Parathyroid adenoma (tissue), 2 donors: Measurements from ENCODE around the gene SPOPL.
"Not testable (repeated sequence)": the region's sequence is repeated elsewhere in the genome, so short reads cannot be mapped to it uniquely, and the experiment has no call there.

Experiments used
- H2AFZ ChIP-seq: fragments of 300-600 bp; sonication (generic); one replicate; pipeline ENCODE4 v1.7.0; 2017; ENCODE audit warnings: antibody characterized with exemption, mild to moderate bottlenecking
- H3K27ac ChIP-seq: fragments of 300-600 bp; sonication (generic); one replicate; pipeline ENCODE4 v1.7.0; 2017
- H3K27me3 ChIP-seq: fragments of 300-600 bp; sonication (generic); one replicate; pipeline ENCODE4 v1.7.0; 2017; ENCODE audit warnings: low read length; ENCODE audit not compliant: control insufficient read depth, insufficient read depth
- H3K36me3 ChIP-seq: fragments of 300-600 bp; sonication (generic); one replicate; pipeline ENCODE4 v1.7.0; 2017; ENCODE audit warnings: low read length; ENCODE audit not compliant: control insufficient read depth, insufficient read depth
- H3K4me1 ChIP-seq: fragments of 300-600 bp; sonication (generic); one replicate; pipeline ENCODE4 v1.7.0; 2017; ENCODE audit warnings: control low read depth
- H3K4me2 ChIP-seq: fragments of 300-600 bp; sonication (generic); one replicate; pipeline ENCODE4 v1.7.0; 2017; ENCODE audit warnings: low read length
- H3K4me3 ChIP-seq: fragments of 300-600 bp; sonication (generic); one replicate; pipeline ENCODE4 v1.7.0; 2017; ENCODE audit warnings: low read depth, low read length
- H3K79me2 ChIP-seq: fragments of 300-600 bp; sonication (generic); one replicate; pipeline ENCODE4 v1.7.0; 2017; ENCODE audit warnings: control low read depth
- H3K9ac ChIP-seq: fragments of 300-600 bp; sonication (generic); one replicate; pipeline ENCODE4 v1.7.0; 2017; ENCODE audit warnings: mild to moderate bottlenecking
- H3K9me3 ChIP-seq: fragments of 300-600 bp; sonication (generic); one replicate; pipeline ENCODE4 v1.7.0; 2017; ENCODE audit warnings: low read length; ENCODE audit not compliant: control insufficient read depth
- CTCF ChIP-seq: fragments of 300-600 bp; sonication (generic); IDR thresholded peaks from one replicate; pipeline ENCODE4 v1.7.0; 2017; ENCODE audit warnings: antibody characterized with exemption, mild to moderate bottlenecking
- donor health status: primary hyperparathyroidism.

The SPOPL gene

GRCh38 chr2:138518860-138519259 lies 17.3 kb downstream of the SPOPL start:
- H3K4me1 ChIP-seq: peaks cover 11% of the 10 kb centered on the region
- no peak for TF ChIP-seq CTCF

GRCh38 chr2:138521821-138522220 lies 20.3 kb downstream of the SPOPL start:
- Histone ChIP-seq H3K36me3 (no peaks in the 10 kb centered on the region), H3K4me2 (no peak overlapping the region), H3K9me3 (no peaks in the 10 kb centered on the region), H3K27me3 (no peaks in the 10 kb centered on the region), H3K4me1 (peaks cover 1% of the 10 kb centered on the region), H2AFZ (no peak overlapping the region), H3K4me3 (no peak overlapping the region), H3K27ac (no peak overlapping the region), H3K9ac (no peak overlapping the region), H3K79me2 (peaks cover 51% of the 10 kb centered on the region)
- TF ChIP-seq CTCF: no peak

More at GRCh38 chr2:138518860-138519259, 17.3 kb downstream of the SPOPL start:
- no peak overlapping the region for H3K27ac ChIP-seq
- H3K9me3 ChIP-seq: no peaks in the 10 kb centered on the region
- no peaks in the 10 kb centered on the region for H3K36me3 ChIP-seq
- no peaks in the 10 kb centered on the region for H3K27me3 ChIP-seq
- no peak overlapping the region for H3K9ac ChIP-seq
- H3K79me2 ChIP-seq: peaks cover 48% of the 10 kb centered on the region
- no peak overlapping the region for H3K4me2 ChIP-seq
- H3K4me3 ChIP-seq: no peak overlapping the region
- no peak overlapping the region for H2AFZ ChIP-seq

GRCh38 chr2:138522556-138522955 lies 21.0 kb downstream of the SPOPL start:
- Histone ChIP-seq H3K9ac (no peak overlapping the region), H3K9me3 (no peaks in the 10 kb centered on the region), H3K4me2 (no peak overlapping the region), H3K36me3 (no peaks in the 10 kb centered on the region), H3K27ac (no peak overlapping the region), H3K27me3 (no peaks in the 10 kb centered on the region), H3K4me1 (no peaks in the 10 kb centered on the region), H2AFZ (no peak overlapping the region), H3K79me2 (peaks cover 45% of the 10 kb centered on the region), H3K4me3 (no peak overlapping the region)
- no peak for TF ChIP-seq CTCF

DNA sequence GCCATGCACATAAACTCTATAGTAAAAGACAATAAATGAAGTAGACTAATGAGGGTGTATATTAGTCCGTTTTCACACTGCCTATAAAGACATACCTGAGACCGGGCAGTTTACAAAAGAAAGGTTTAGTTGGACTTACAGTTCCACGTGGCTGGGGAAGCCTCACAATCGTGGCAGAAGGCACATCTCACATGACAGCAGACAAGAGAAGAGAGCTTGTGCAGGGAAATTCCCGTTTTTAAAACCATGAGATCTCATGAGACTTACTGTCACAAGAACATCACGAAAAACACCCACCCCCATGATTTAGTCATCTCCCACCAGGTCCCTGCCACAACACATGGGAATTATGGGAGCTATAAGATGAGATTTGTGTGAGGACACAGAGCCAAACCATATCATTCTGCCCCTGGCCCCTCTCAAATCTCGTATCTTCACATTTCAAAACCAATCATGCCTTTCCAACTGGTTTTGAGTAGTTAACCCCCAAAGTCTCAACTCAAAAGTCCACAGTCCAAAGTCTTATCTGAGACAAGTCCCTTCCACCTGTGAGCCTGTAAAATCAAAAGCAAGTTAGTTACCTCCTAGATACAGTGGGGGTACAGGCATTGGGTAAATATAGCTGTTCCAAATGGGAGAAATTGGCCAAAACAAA lies 21.6 kb downstream of the SPOPL start:
- H3K4me3 ChIP-seq, H3K9ac ChIP-seq, H3K36me3 ChIP-seq, H3K4me1 ChIP-seq, H3K9me3 ChIP-seq, H3K27ac ChIP-seq, H3K4me2 ChIP-seq, H3K27me3 ChIP-seq, H2AFZ ChIP-seq: not testable (repeated sequence)
- H3K79me2 ChIP-seq: peaks cover 51% of the 10 kb centered on the region

GRCh38 chr2:138523673-138524042 lies 22.1 kb downstream of the SPOPL start:
- not testable (repeated sequence) for H3K36me3 ChIP-seq

GRCh38 chr2:138524353-138524752 lies 22.8 kb downstream of the SPOPL start:
- peaks cover 43% of the 10 kb centered on the region for H3K79me2 ChIP-seq
- H3K36me3 ChIP-seq, H3K4me2 ChIP-seq, H3K27me3 ChIP-seq, H2AFZ ChIP-seq, H3K9me3 ChIP-seq, H3K4me3 ChIP-seq, H3K9ac ChIP-seq, H3K4me1 ChIP-seq, H3K27ac ChIP-seq: not testable (repeated sequence)

More at GRCh38 chr2:138523673-138524042, 22.1 kb downstream of the SPOPL start:
- not testable (repeated sequence) for H3K4me1 ChIP-seq, H3K4me3 ChIP-seq, H3K27me3 ChIP-seq, H3K4me2 ChIP-seq, H3K9me3 ChIP-seq, H3K9ac ChIP-seq, H3K27ac ChIP-seq, H2AFZ ChIP-seq
- H3K79me2 ChIP-seq: peaks cover 49% of the 10 kb centered on the region
